A549 (cell line): ENCODE measurements around the gene RPL6.

Experiments
- BHLHE40 ChIP-seq: IDR thresholded peaks from 2 replicates; pipeline ENCODE4 v1.6.1; 2012; ENCODE audit warnings: low read depth, low read length, inconsistent platforms
- CEBPB ChIP-seq, 2 experiments: fragments of >200 bp in 1 of 2; sonication (Bioruptor Twin) in 1 of 2; formaldehyde crosslinking in 1 of 2; IDR thresholded peaks; 2 replicates each; pipeline ENCODE4 v1.6.1; 2012 to 2016
- CHD2 ChIP-seq: fragments of 150-350 bp; IDR thresholded peaks from 2 replicates; pipeline ENCODE4 v1.6.1; 2014; ENCODE audit warnings: low read length; ENCODE audit not compliant: partially characterized antibody
- CTCF ChIP-seq: fragments of >200 bp; sonication (Bioruptor Twin); formaldehyde crosslinking; IDR thresholded peaks from 3 replicates; pipeline ENCODE4 v1.5.1; 2016
- JUNB ChIP-seq: fragments of >200 bp; sonication (Bioruptor Twin); formaldehyde crosslinking; IDR thresholded peaks from 2 replicates; pipeline ENCODE4 v1.6.1; 2016
- MAFK ChIP-seq: fragments of 450-650 bp; IDR thresholded peaks from 2 replicates; pipeline ENCODE4 v1.6.1; 2014; ENCODE audit not compliant: partially characterized antibody
- MAX ChIP-seq: IDR thresholded peaks from 2 replicates; pipeline ENCODE4 v1.6.1; 2012
- PHF8 ChIP-seq: fragments of 200-600 bp; sonication (generic); IDR thresholded peaks from 2 replicates; pipeline ENCODE4 v1.6.1; 2016; ENCODE audit warnings: low read depth, mild to moderate bottlenecking, antibody characterized with exemption, moderate library complexity, borderline replicate concordance
- POLR2A ChIP-seq: IDR thresholded peaks from 2 replicates; pipeline ENCODE4 v1.6.1; 2012; ENCODE audit warnings: mild to moderate bottlenecking, low read length
- RCOR1 ChIP-seq: fragments of 150-350 bp; IDR thresholded peaks from 2 replicates; pipeline ENCODE4 v1.6.1; 2014; ENCODE audit warnings: antibody characterized with exemption, low read length, low read depth
- REST ChIP-seq: fragments of 200-600 bp; sonication (generic); IDR thresholded peaks from 2 replicates; pipeline ENCODE4 v1.6.1; 2016; ENCODE audit warnings: antibody characterized with exemption, mild to moderate bottlenecking, moderate library complexity
- TP53 ChIP-seq: fragments of 250-450 bp; sonication (Bioruptor Pico); IDR thresholded peaks from 2 replicates; pipeline ENCODE4 v1.5.0; 2021; ENCODE audit warnings: mild to moderate bottlenecking, moderate library complexity
- ZNF302 ChIP-seq: fragments of 250-450 bp; sonication (Bioruptor Pico); IDR thresholded peaks from 2 replicates; pipeline ENCODE4 v1.9.0; 2021; ENCODE audit warnings: inconsistent platforms, mild to moderate bottlenecking, moderate library complexity
- ZSCAN20 ChIP-seq: fragments of 250-450 bp; sonication (Bioruptor Pico); IDR thresholded peaks from 2 replicates; pipeline ENCODE4 v1.8.0; 2022; ENCODE audit warnings: mild to moderate bottlenecking, moderate library complexity

GRCh38 chr12:112425582-112426382 lies 16.4 kb upstream of the RPL6 start:
- TF ChIP-seq BHLHE40: no peak
- TF ChIP-seq TP53 (CRISPR knock-in tag): no peak
- TF ChIP-seq PHF8: no peak
- TF ChIP-seq CHD2: no peak
- no peak for TF ChIP-seq CTCF
- no peak for TF ChIP-seq MAX
- TF ChIP-seq POLR2A: no peak
- TF ChIP-seq MAFK: peak; percentile 57
- no peak for TF ChIP-seq ZSCAN20
- TF ChIP-seq REST: no peak
- TF ChIP-seq ZNF302 (CRISPR knock-in tag): no peak
- TF ChIP-seq RCOR1: no peak
- TF ChIP-seq JUNB: no peak
- no peak for TF ChIP-seq CEBPB (IDR thresholded peaks at IDR 0.05)
